Measurements from ENCODE around the gene MEGF10.

The MEGF10 gene

GRCh38 chr5:127445328-127445727 is 154.7 kb downstream of the MEGF10 start:
- FAIRE-seq: no peak

GRCh38 chr5:127446626-127447025 is 156.0 kb downstream of the MEGF10 start:
- FAIRE-seq: no peak

GRCh38 chr5:127447827-127448226 is 157.2 kb downstream of the MEGF10 start:
- FAIRE-seq: no peak

- no peak for FAIRE-seq
Measured at GRCh38 chr5:127450046-127450445, 159.4 kb downstream of the MEGF10 start.

GRCh38 chr5:127451096-127451495 is 160.5 kb downstream of the MEGF10 start:
- no peak for FAIRE-seq

GRCh38 chr5:127452626-127453025 is 162.0 kb downstream of the MEGF10 start:
- no peak for FAIRE-seq

GRCh38 chr5:127471211-127471610 is 180.6 kb downstream of the MEGF10 start:
- FAIRE-seq: no peak

- no peak for FAIRE-seq
Measured at GRCh38 chr5:127472700-127473099, 182.1 kb downstream of the MEGF10 start.

- no peak for FAIRE-seq
Measured at GRCh38 chr5:127486471-127486870, 195.9 kb downstream of the MEGF10 start.

GRCh38 chr5:127492854-127493738 is 202.5 kb downstream of the MEGF10 start:
- FAIRE-seq: peak; percentile 70

- FAIRE-seq: no peak
Measured at GRCh38 chr5:127498548-127498947, 208.0 kb downstream of the MEGF10 start.

GRCh38 chr5:127505905-127506304 is 215.3 kb downstream of the MEGF10 start:
- FAIRE-seq: no peak

GRCh38 chr5:127506616-127507015 is 216.0 kb downstream of the MEGF10 start:
- no peak for FAIRE-seq

GRCh38 chr5:127508644-127509373 is 218.2 kb downstream of the MEGF10 start:
- FAIRE-seq: no peak

Data from endometrium (tissue), 2 donors.